ENCODE results near the gene S1PR1. TPM values are rescaled to one million over a fixed set of nuclear protein-coding genes. Genes with fewer than 3 reads are reported as not detected.
A peak's percentile ranks its signal among the peaks of the same experiment; 100 is the strongest.

The S1PR1 gene
- total and polyA plus RNA-seq, 2 of the 13 experiments (the other 11 are each of a cell fraction or from before 2014, with no cell fraction given): not detected

- TF ChIP-seq CEBPZ (IDR thresholded peaks at IDR 0.05; ENCODE audit: low read length) (no peak), BCL6 (CRISPR knock-in tag; IDR thresholded peaks at IDR 0.05) (0 out of 2 replicates have a peak, but pooled peaks have one; percentile 27), ZNF280D (CRISPR knock-in tag; IDR thresholded peaks at IDR 0.05) (0 out of 2 replicates have a peak, but pooled peaks have one; percentile 65), MIER2 (CRISPR knock-in tag; IDR thresholded peaks at IDR 0.05) (0 out of 2 replicates have a peak, but pooled peaks have one; percentile 12), KDM5A (IDR thresholded peaks at IDR 0.05; ENCODE audit: borderline replicate concordance, low read length) (peak; percentile 30; the same call in 1 of the 2 replicates), MIXL1 (CRISPR knock-in tag; IDR thresholded peaks at IDR 0.05) (0 out of 2 replicates have a peak, but pooled peaks have one; percentile 33), RAD21 (CRISPR knock-in tag; IDR thresholded peaks at IDR 0.05) (peak; percentile 85), MED1 (CRISPR knock-in tag; IDR thresholded peaks at IDR 0.05) (peak; percentile 46; the same call in 1 of the 2 replicates), ZNF652 (CRISPR knock-in tag; IDR thresholded peaks at IDR 0.05; ENCODE audit: borderline replicate concordance, low read depth) (no peak), ISL2 (CRISPR knock-in tag; IDR thresholded peaks at IDR 0.05) (peak; percentile 50; the same call in 1 of the 2 replicates), THRA (CRISPR knock-in tag; IDR thresholded peaks at IDR 0.05; ENCODE audit: borderline replicate concordance) (peak; percentile 45; the same call in 1 of the 2 replicates), ZNF678 (CRISPR knock-in tag; IDR thresholded peaks at IDR 0.05) (no peak), RARA (CRISPR knock-in tag; IDR thresholded peaks at IDR 0.05) (peak; percentile 59; the same call in 1 of the 2 replicates), SKIL (CRISPR knock-in tag; IDR thresholded peaks at IDR 0.05; ENCODE audit: borderline replicate concordance) (peak; percentile 34; the same call in 1 of the 2 replicates), IKZF4 (CRISPR knock-in tag; IDR thresholded peaks at IDR 0.05; ENCODE audit: borderline replicate concordance, low read depth, not compliant biosample characterization) (no peak), NCOA2 (CRISPR knock-in tag; IDR thresholded peaks at IDR 0.05) (0 out of 2 replicates have a peak, but pooled peaks have one; percentile 28), FOXK2 (IDR thresholded peaks at IDR 0.05) (peak; percentile 80; the same call in 1 of the 2 replicates), HDAC2 (CRISPR knock-in tag; IDR thresholded peaks at IDR 0.05) (no peak), STAG1 (CRISPR knock-in tag; IDR thresholded peaks at IDR 0.05) (peak; percentile 86), HDAC1 (CRISPR knock-in tag; IDR thresholded peaks at IDR 0.05) (peak; percentile 32; the same call in 1 of the 2 replicates)
Measured at GRCh38 chr1:101288491-101288944, 51.7 kb downstream of the S1PR1 start (continued).
